ENCODE data around the gene ZNF385C. TPM values are rescaled to one million over a fixed set of nuclear protein-coding genes. Genes with fewer than 3 reads are reported as not detected.
"Not testable (repeated sequence)": the region's sequence is repeated elsewhere in the genome, so short reads cannot be mapped to it uniquely, and the experiment has no call there.

Gene ZNF385C
- total RNA-seq, 1 donor: not detected

DNA sequence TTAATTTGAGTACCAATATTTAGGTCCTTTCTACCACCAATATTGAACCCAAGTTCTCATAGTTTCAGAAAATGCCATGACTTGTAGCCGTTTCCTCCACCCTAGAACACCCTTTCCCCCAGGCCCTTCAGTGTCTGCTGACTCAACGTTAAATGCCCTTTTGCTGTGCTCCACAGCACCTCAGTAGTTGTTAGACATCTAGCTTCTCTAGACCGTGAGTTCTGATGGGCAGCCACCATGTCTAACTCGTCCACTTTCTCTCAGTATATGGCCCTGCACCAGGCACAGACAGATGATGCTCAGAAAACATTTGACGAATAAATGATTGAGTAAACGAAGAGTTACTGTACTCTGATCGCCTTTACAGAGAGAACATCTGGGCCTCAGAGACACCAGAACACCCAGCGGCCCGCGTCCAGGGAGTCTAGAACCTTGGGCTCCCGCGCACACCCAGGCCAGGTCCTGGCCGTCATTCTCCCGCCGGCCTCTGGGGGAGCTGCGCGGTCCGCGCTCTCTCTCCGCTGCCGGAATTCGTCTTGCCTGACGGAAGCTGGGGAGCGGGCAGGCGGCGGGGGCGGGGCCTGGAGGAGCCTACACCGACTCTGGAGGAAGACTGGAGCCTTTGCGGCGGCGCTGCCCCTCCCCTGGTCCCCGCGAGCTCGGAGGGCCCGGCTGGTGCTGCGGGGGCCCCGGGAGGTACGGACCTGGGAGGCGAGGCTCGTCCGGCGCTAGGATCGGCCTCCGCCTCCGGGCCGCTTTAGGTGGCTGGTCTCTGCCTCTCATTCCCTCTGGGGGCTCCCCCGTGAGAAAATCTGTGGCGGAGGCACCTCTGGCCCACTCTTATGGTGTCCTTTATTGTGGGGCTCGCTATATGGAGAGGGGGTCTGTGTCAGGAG is 78.5 kb downstream of the ZNF385C start, which contains the start of gene NKIRAS2:
Gene NKIRAS2 (plus strand): TSS at position 582 of the 896 bp plus-strand sequence. CDS start 1,488 bp downstream, outside the sequence.
- H3K4me3 ChIP-seq (ENCODE audit: low read depth, low read length): peak within 1 kb of the TSS; percentile 94
- peak; percentile 94 for DNase-seq (ENCODE audit: low read depth)
- TF ChIP-seq, protein P1, sequence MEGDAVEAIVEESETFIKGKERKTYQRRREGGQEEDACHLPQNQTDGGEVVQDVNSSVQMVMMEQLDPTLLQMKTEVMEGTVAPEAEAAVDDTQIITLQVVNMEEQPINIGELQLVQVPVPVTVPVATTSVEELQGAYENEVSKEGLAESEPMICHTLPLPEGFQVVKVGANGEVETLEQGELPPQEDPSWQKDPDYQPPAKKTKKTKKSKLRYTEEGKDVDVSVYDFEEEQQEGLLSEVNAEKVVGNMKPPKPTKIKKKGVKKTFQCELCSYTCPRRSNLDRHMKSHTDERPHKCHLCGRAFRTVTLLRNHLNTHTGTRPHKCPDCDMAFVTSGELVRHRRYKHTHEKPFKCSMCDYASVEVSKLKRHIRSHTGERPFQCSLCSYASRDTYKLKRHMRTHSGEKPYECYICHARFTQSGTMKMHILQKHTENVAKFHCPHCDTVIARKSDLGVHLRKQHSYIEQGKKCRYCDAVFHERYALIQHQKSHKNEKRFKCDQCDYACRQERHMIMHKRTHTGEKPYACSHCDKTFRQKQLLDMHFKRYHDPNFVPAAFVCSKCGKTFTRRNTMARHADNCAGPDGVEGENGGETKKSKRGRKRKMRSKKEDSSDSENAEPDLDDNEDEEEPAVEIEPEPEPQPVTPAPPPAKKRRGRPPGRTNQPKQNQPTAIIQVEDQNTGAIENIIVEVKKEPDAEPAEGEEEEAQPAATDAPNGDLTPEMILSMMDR (IDR thresholded peaks at IDR 0.05; ENCODE audit: insufficient read depth, low read depth, low read length): peak; percentile 89

DNA sequence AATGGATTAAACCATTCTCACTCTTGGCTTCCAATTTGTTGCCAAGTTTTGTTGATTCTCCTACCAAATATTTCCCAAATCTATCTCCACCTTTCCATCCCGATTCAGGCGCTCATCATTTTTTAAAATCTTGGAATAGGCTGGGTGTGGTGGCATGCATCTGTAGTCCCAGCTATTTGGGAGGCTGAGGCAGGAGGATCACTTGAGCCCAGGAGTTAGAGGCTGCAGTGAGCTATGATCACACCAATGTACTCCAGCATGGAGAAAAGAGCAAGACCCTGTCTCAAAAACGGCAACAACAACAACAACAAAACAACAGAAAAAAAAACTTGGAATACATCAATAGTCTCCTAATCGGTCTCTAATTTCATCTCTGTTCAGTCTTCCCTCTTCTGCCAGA is 79.3 kb downstream of the ZNF385C start:
- TF ChIP-seq, protein P1 (IDR thresholded peaks at IDR 0.05; ENCODE audit: insufficient read depth, low read depth, low read length): no peak
- no peak for DNase-seq (ENCODE audit: low read depth)
- no peak overlapping the region for H3K4me3 ChIP-seq (ENCODE audit: low read depth, low read length)

DNA sequence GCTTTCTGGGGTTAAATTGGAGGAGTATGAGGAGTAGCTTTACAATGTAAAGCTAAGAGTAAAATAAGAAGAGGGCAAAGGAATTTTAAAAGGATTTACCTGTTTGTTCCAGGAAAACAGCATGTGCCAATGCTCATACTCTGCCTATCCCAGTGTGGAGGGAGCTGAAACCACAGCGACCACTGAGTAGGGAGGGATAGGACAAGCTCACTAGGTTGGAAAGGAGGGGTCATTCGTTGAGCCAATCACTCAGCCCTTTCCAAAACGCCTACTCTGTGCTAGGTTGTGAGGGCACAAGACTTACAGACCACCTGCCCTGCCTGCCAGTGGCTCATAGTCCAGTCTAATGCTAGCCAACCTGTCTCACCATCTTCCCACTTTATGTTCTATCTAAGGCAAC is 79.9 kb downstream of the ZNF385C start:
- no peak for DNase-seq (ENCODE audit: low read depth)
- H3K4me3 ChIP-seq (ENCODE audit: low read depth, low read length): peak overlapping the region; percentile 94
- TF ChIP-seq, protein P1 (IDR thresholded peaks at IDR 0.05; ENCODE audit: insufficient read depth, low read depth, low read length): no peak

DNA sequence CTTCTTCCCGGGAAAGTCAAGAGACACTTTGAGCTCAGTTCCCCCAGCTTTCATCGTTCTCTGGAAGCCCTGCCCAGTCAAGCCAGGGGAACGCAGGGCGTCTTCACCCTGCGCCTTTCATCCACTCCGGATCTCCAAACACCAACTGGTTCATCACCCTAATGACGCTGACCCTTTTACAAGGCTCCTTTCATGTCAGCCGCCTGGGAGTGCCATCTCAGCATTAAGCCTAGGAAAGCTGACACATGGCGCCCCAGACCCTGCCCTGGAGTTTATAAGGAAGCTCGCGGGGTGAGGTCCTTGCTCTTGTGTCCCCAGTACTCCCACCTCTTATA is 80.4 kb downstream of the ZNF385C start:
- TF ChIP-seq, protein P1 (IDR thresholded peaks at IDR 0.05; ENCODE audit: insufficient read depth, low read depth, low read length): no peak
- H3K4me3 ChIP-seq (ENCODE audit: low read depth, low read length): peak overlapping the region; percentile 94
- no peak for DNase-seq (ENCODE audit: low read depth)

DNA sequence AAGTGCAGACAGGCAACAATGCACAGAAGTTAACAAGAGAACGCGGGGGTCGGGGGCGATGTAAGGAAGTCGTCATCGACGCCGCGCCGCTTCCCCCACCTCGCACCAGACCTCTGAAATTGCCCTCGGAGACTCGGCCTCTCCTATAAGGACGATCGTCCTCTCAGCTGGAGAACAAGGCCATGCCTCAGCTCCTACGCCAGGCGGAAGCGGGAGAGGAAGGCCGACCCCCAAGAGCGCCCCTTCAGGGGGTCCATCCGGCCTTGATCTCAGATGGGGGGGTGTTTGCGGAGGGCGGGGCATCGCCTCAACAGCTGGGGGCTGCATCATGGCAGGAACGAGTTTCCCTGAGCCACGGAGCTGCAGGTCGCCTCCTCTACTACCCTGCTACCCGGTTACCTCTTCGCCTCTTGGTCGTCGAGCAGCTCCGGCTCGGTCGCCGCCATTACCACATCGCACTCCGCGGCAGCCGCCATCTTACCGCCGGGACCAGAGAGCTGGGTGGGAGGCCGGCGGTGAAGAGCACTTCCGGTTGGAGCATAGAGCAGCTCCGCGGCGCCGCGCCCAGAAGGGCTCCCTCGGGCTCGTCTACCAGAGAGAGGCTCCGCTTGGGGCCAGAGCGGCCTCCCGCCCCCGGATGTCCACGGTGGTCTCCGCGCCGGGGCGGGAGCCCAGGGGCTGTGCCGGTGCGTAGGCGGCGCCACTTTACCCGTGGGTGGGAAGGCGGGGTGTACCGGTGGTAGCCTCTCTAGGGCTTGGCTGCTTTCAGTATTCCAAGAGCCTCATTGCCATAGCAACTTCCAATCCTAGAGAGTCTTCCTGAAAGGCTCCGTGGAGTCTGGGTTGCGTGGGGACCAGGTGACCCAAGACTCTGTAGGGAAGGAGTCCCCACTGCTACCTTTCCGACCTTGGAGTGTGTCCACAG is 81.1 kb downstream of the ZNF385C start, which contains the start of gene DNAJC7:
Gene DNAJC7 (minus strand): TSS at position 499 of the 925 bp plus-strand sequence. CDS start 23 bp downstream, at position 476.
- TF ChIP-seq, protein P1 (IDR thresholded peaks at IDR 0.05; ENCODE audit: insufficient read depth, low read depth, low read length): no peak
- peak; percentile 91 for DNase-seq (ENCODE audit: low read depth)
- peak within 1 kb of the TSS; percentile 94 for H3K4me3 ChIP-seq (ENCODE audit: low read depth, low read length)

DNA sequence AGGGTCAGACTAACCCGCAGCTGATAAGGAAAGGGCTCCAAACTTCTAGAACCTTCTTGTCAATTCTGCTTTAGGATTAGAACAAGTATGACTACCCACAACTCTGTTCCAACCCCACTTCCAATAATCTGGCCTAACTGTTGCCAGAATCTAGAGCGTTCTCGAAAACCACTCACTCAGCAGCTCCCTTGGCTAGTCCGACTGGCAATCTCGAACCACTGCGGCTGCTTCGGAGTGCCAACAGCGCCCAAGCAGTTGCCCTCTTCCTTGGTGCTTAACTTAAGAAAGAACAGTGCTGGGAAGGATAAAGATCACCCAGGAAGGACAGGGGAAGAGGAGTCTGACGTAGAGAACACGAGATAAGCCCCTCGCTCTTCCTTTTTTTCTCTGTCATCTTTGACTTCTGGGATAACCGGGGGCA is 81.9 kb downstream of the ZNF385C start:
- DNase-seq (ENCODE audit: low read depth): peak; percentile 59
- TF ChIP-seq, protein P1 (IDR thresholded peaks at IDR 0.05; ENCODE audit: insufficient read depth, low read depth, low read length): no peak
- H3K4me3 ChIP-seq (ENCODE audit: low read depth, low read length): peak overlapping the region; percentile 94

DNA sequence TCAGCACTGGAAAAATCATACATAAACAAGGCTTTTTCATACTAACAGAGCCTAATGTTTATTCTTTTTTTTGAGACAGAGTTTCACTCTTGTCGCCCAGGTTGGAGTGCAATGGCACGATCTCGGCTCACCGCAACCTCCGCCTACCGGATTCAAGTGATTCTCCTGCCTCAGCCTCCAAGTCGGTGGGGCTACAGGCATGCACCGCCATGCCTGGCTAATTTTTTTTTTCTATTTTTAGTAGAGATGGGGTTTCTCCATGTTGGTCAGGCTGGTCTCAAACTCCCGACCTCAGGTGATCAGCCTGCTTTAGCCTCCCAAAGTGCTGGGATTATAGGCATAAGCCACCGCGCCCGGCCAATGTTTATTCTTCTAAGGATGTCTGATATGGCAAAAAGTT is 84.5 kb downstream of the ZNF385C start:
- DNase-seq (ENCODE audit: low read depth); H3K4me3 ChIP-seq (ENCODE audit: low read depth, low read length): not testable (repeated sequence)

DNA sequence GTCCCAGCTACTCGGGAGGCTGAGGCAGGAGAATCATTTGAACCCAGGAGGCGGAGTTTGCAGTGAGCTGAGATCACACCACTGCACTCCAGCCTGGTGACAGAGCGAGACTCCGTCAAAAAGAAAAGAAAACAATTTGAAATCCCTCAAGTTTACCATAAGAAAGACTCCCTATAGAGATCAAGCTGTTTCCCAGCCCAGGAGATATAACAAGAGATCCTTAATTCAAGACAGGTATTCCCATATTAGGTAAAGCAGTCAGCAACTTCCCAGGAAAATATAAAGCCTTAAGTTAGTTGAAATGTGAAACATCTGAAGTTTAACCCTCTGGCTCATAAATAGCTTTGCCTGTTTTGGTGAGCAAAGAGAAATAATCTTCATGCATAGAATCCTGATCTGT is 85.9 kb downstream of the ZNF385C start:
- DNase-seq (ENCODE audit: low read depth); H3K4me3 ChIP-seq (ENCODE audit: low read depth, low read length): not testable (repeated sequence)

All from fibroblast of villous mesenchyme (primary cell).